ENCODE results near the gene REPIN1. TPM values are rescaled to one million over a fixed set of nuclear protein-coding genes. Genes with fewer than 3 reads are reported as not detected.

The REPIN1 gene
- total and polyA plus RNA-seq, 12 donors, result 47.5 to 294 (median 182) TPM

DNA sequence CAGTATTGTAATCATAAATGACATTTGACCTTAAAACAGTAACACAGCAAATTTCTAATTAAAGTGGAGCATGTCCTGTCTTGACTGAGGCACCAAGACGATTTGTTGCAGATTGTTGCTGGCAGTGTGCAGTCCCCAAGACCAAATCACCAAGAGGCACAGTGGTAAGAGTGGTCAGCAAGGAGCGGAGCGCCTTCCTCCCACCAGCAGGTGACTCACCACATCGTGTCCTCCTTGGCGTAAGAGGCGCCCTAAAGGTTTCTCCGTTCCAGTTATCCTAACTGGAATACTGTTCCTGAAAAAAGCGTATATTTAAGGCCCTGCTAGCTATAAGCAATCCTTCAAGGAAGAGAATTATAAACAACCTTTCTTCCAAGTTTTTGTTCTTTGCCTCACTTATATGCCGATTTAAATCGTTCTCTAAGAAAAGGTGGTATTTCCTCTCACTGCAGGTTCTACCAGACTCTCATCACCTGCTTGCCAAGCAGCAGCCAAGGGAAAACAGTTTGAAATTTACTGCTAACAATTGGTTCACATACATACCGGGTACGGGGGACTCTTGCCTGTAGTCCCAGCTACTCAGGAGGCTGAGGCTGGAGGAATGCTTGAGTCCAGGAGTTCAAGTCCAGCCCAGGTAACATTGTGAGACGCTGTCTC, 10.7 kb upstream of the REPIN1 start:
- WGBS, 4 donors, result 83 to 86% (median 85%) methylated on average over 13 of the region's 13 CpGs
- Histone ChIP-seq H3K27me3 (no peaks in the 10 kb centered on the region), H3K4me3 (no peak overlapping the region), H3K36me3 (replicated peaks in 1 of 2) (no peaks in the 10 kb centered on the region), H3K9me3 (replicated peaks in 1 of 3) (no peaks in the 10 kb centered on the region), H3K27ac (no peak overlapping the region), H3K4me1 (replicated peaks in 1 of 2) (peaks cover 0 to 3% of the 10 kb centered on the region in 2 donors)
- intact Hi-C loops (cut with DNase I), result loop anchor here in 1 of 2 donors (10.0 kb wide), 1 partner anchor 57 kb away; no protein-coding TSS in a partner anchor
- DNase-seq, result no peak
- TF ChIP-seq POLR2A (IDR thresholded peaks at IDR 0.05), result no peak
- TF ChIP-seq, protein P1, sequence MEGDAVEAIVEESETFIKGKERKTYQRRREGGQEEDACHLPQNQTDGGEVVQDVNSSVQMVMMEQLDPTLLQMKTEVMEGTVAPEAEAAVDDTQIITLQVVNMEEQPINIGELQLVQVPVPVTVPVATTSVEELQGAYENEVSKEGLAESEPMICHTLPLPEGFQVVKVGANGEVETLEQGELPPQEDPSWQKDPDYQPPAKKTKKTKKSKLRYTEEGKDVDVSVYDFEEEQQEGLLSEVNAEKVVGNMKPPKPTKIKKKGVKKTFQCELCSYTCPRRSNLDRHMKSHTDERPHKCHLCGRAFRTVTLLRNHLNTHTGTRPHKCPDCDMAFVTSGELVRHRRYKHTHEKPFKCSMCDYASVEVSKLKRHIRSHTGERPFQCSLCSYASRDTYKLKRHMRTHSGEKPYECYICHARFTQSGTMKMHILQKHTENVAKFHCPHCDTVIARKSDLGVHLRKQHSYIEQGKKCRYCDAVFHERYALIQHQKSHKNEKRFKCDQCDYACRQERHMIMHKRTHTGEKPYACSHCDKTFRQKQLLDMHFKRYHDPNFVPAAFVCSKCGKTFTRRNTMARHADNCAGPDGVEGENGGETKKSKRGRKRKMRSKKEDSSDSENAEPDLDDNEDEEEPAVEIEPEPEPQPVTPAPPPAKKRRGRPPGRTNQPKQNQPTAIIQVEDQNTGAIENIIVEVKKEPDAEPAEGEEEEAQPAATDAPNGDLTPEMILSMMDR (IDR thresholded peaks at IDR 0.05), result no peak

DNA sequence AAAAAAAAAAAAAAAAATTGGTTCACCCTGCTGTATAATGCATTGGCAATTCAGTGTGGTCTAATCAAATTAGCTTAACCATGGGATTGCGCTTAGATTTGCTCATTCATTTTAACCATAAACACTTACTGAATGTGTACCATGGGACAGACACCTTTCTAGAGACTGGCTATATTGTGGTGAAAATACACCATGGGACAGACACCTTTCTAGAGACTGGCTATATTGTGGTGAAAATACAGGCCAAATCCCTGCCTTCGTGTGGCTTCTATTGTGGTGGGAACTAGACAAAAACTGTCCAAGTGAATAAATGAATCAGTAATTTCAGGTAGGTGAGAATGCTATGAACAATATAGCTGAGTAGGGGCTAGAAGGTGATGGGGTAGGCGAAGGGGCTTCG, 10.2 kb upstream of the REPIN1 start:
- TF ChIP-seq POLR2A (IDR thresholded peaks at IDR 0.05), result no peak
- TF ChIP-seq, protein P1 (IDR thresholded peaks at IDR 0.05), result no peak

DNA sequence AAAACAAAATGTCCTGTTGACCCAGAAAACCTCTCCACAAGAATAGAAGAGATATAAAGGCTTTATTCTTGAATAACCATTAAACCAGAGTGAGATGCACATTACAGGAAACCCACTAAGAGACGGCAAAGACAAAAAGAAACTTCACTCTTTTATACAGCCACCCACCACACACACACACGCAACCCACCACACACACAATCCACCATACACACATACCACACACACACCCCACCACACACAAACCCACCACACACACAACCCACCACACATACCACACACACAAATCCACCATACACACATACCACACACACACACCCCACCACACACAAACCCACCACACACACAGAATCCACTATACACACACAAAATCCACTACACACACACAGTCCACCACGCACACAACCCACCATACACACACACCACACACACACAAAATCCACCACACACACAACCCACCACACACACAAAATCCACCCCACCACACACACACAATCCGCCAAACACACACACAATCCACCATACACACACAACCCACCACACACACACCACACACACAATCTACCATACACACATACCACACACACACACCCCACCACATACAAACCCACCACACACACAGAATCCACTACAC, 9.5 kb upstream of the REPIN1 start:
- no peaks in the 10 kb centered on the region for H3K36me3 ChIP-seq (replicated peaks in 1 of 2)
- TF ChIP-seq POLR2A (IDR thresholded peaks at IDR 0.05), result no peak
- TF ChIP-seq, protein P1 (IDR thresholded peaks at IDR 0.05), result no peak
- H3K4me1 ChIP-seq (replicated peaks in 1 of 2), result peaks cover 0 to 3% of the 10 kb centered on the region in 2 donors
- DNase-seq, result no peak
- 88 to 93% (median 91%) methylated on average over 4 of the region's 4 CpGs for WGBS, 4 donors
- H3K27me3 ChIP-seq, result no peaks in the 10 kb centered on the region
- no peak overlapping the region for H3K27ac ChIP-seq
- H3K4me3 ChIP-seq, result no peak overlapping the region
- H3K9me3 ChIP-seq (replicated peaks in 1 of 3), result no peaks in the 10 kb centered on the region
- intact Hi-C loops (cut with DNase I), result loop anchor here in 1 of 2 donors (10.0 kb wide), 1 partner anchor 56 kb away; no protein-coding TSS in a partner anchor

More for the DNA sequence above, 10.2 kb upstream of the REPIN1 start:
- 96 to 98% (median 97%) methylated on average over 4 of the region's 4 CpGs for WGBS, 4 donors
- intact Hi-C loops (cut with DNase I), result loop anchor here in 1 of 2 donors (10.0 kb wide), 1 partner anchor 56 kb away; no protein-coding TSS in a partner anchor
- Histone ChIP-seq H3K36me3 (replicated peaks in 1 of 2) (no peaks in the 10 kb centered on the region), H3K27me3 (no peaks in the 10 kb centered on the region), H3K27ac (no peak overlapping the region), H3K4me1 (replicated peaks in 1 of 2) (peaks cover 0 to 3% of the 10 kb centered on the region in 2 donors), H3K4me3 (no peak overlapping the region), H3K9me3 (replicated peaks in 1 of 3) (no peaks in the 10 kb centered on the region)
- DNase-seq, result no peak

DNA sequence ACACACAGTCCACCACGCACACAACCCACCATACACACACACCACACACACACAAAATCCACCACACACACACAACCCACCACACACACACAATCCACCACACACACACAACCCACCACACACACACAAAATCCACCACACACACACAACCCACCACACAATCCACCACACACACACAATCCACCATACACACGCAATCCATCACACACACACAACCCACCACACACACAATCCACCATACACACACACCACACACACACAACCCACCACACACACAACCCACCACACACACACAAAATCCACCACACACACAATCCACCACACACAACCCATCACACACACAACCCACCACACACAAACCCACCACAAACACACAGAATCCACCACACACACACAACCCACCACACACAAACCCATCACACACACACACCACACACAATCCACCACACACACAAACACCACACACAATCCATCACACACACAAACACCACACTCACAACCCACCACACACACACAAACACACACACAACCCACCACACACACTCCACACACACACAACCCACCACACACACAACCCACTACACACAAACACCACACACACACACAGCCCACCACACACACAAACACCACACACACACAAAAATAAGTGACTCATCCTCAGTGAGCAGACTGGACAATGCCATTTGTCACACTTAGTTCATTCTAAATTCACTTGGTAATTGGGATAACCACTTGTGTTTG, 8.8 kb upstream of the REPIN1 start:
- Histone ChIP-seq H3K4me1 (replicated peaks in 1 of 2) (peaks cover 0 to 3% of the 10 kb centered on the region in 2 donors), H3K9me3 (replicated peaks in 1 of 3) (no peaks in the 10 kb centered on the region), H3K27me3 (no peaks in the 10 kb centered on the region), H3K36me3 (replicated peaks in 1 of 2) (no peaks in the 10 kb centered on the region), H3K27ac (no peak overlapping the region), H3K4me3 (no peak overlapping the region)
- no peak for TF ChIP-seq POLR2A (IDR thresholded peaks at IDR 0.05)
- TF ChIP-seq, protein P1 (IDR thresholded peaks at IDR 0.05), result no peak
- intact Hi-C loops (cut with DNase I), result loop anchor here in 1 of 2 donors (10.0 kb wide), 1 partner anchor 55 kb away; no protein-coding TSS in a partner anchor
- no peak for DNase-seq
- 88 to 95% (median 94%) methylated on average over 2 of the region's 2 CpGs for WGBS, 4 donors

Data from adrenal gland (tissue), 12 donors.